HepG2 (cell line): ENCODE data around the gene TEX19. TPM values are rescaled to one million over a fixed set of nuclear protein-coding genes. Genes with fewer than 3 reads are reported as not detected.

Experiments used
- ATAC-seq: fragments of 200-7000 bp; cut with Tn5 transposase; 3 replicates; pipeline ENCODE4 v1.9.1; 2020; ENCODE audit warnings: mild to moderate bottlenecking, moderate library complexity
- BruUV-seq: library from RNA; stranded (reverse); fragments of 400-500 nt; replicated peaks from 2 replicates; lab custom pipeline; 2021; lab: Mats Ljungman, UMichigan
- CTCF ChIA-PET: fragments of 300-600 bp; formaldehyde crosslinking; extraction: SDS; loops from one replicate; lab custom pipeline; 2021; ENCODE audit warnings: low total read pairs, inconsistent platforms, low intra/inter-chr PET ratio; lab: Yijun Ruan, JAX
- POLR2A ChIA-PET: fragments of 350-600 bp; sonication (Branson Sonifier 250); formaldehyde crosslinking; loops from one replicate; lab custom pipeline; 2020; ENCODE audit warnings: antibody characterized with exemption, inconsistent platforms; lab: Yijun Ruan, JAX
- DNase-seq: peaks from one replicate; pipeline ENCODE4 v3.0.0-alpha.2; 2015; ENCODE audit warnings: low spot score
- FAIRE-seq: peaks from 3 replicates; lab custom pipeline; 2011; peaks lifted over from hg19 to GRCh38; lab: Jason Lieb, UNC
- H2AFZ ChIP-seq: one replicate; pipeline ENCODE4 v1.6.1; 2011; ENCODE audit warnings: low read length, inconsistent platforms
- H3K27ac ChIP-seq: fragments of 300-600 bp; 3 replicates; pipeline ENCODE4 v1.8.0; 2011; ENCODE audit warnings: mixed run types, mild to moderate bottlenecking, mixed read lengths, low read length, inconsistent platforms; ENCODE audit not compliant: insufficient read depth; ENCODE audit errors: extremely low read length
- H3K27me3 ChIP-seq, 2 experiments: fragments of 200-600 bp in 1 of 2; 2 replicates in 1 of 2; 3 replicates in 1 of 2; pipeline versions ENCODE4 v1.6.0 to v1.8.0; 2011; ENCODE audit warnings: low read length in 2 of 2, mild to moderate bottlenecking in 2 of 2, moderate library complexity in 2 of 2, inconsistent platforms in 1 of 2; ENCODE audit not compliant: insufficient read depth in 2 of 2, control insufficient read depth in 1 of 2
- H3K36me3 ChIP-seq, 2 experiments: fragments of 200-600 bp in 1 of 2; replicated peaks in 1 of 2; 2 replicates in 1 of 2; 3 replicates in 1 of 2; pipeline versions ENCODE4 v1.5.1 to v1.8.0; 2011; ENCODE audit warnings: low read length in 2 of 2, inconsistent platforms in 1 of 2; ENCODE audit not compliant: insufficient read depth in 2 of 2, control insufficient read depth in 1 of 2
- H3K4me1 ChIP-seq: 2 replicates; pipeline ENCODE4 v1.5.1; 2012; ENCODE audit warnings: low read length, inconsistent platforms; ENCODE audit not compliant: insufficient read depth
- H3K4me2 ChIP-seq: 2 replicates; pipeline ENCODE4 v1.6.0; 2011; ENCODE audit warnings: low read depth, low read length, inconsistent platforms
- H3K4me3 ChIP-seq, 3 experiments: fragments of 200-600 bp in 1 of 3; sonication (generic), shearing (Covaris generic) in 1 of 3; replicated peaks in 1 of 3; 2 replicates each; pipeline ENCODE4 v1.5.1; 2011 to 2016; ENCODE audit warnings: low read length in 3 of 3, inconsistent platforms in 2 of 3, low read depth in 2 of 3, mild to moderate bottlenecking in 2 of 3, control low read depth in 1 of 3, mixed read lengths in 1 of 3; ENCODE audit not compliant: insufficient read depth in 1 of 3
- H3K79me2 ChIP-seq: one replicate; pipeline ENCODE4 v1.6.1; 2011; ENCODE audit warnings: low read length, inconsistent platforms; ENCODE audit not compliant: insufficient read depth
- H3K9ac ChIP-seq: 2 replicates; pipeline ENCODE4 v1.6.0; 2011; ENCODE audit warnings: mild to moderate bottlenecking, low read depth, low read length, inconsistent platforms; ENCODE audit not compliant: insufficient read depth
- H3K9me3 ChIP-seq: 2 replicates; pipeline ENCODE4 v1.5.1; 2012; ENCODE audit warnings: mild to moderate bottlenecking, low read length
- H4K20me1 ChIP-seq: 2 replicates; pipeline ENCODE4 v1.6.0; 2011; ENCODE audit warnings: inconsistent platforms, mild to moderate bottlenecking, low read length, moderate library complexity; ENCODE audit not compliant: insufficient read depth
- ADNP ChIP-seq: sonication (generic); formaldehyde crosslinking; IDR thresholded peaks from 2 replicates; pipeline ENCODE4 v1.4.0; 2020; ENCODE audit warnings: missing genetic modification reagents
- ATF7-NPFF ChIP-seq: sonication (generic); formaldehyde crosslinking; IDR thresholded peaks from 2 replicates; pipeline ENCODE4 v1.8.1; 2023; ENCODE audit warnings: mild to moderate bottlenecking, low read depth, missing genetic modification reagents, moderate library complexity
- NFIB ChIP-seq: sonication (generic); formaldehyde crosslinking; IDR thresholded peaks from 2 replicates; pipeline ENCODE4 v1.9.0; 2021; ENCODE audit warnings: missing genetic modification reagents, mild to moderate bottlenecking, borderline replicate concordance
- TBP ChIP-seq: sonication (generic); formaldehyde crosslinking; IDR thresholded peaks from 2 replicates; pipeline ENCODE4 v1.5.0; 2020; ENCODE audit warnings: missing genetic modification reagents
- ZNF350 ChIP-seq: sonication (generic); formaldehyde crosslinking; IDR thresholded peaks from 2 replicates; pipeline ENCODE4 v1.4.0; 2020; ENCODE audit warnings: mild to moderate bottlenecking, low read depth, missing genetic modification reagents, borderline replicate concordance
- WGBS: methylation state at CpG from one replicate; pipeline ENCODE4 v1.1.6; 2017; ENCODE audit warnings: low lambda C conversion rate; 5-methylcytosine and 5-hydroxymethylcytosine counted together
- in situ Hi-C: cut with HindIII; loops from 2 replicates; pipeline ENCODE4 v1.10.0; 2017; ENCODE audit warnings: low pct_unique_long_range_greater_than_20kb; ENCODE audit not compliant: extremely low pct_ligation_motif_present
- intact Hi-C: fragments of 100-400 bp; cut with micrococcal nuclease; formaldehyde crosslinking; loops from one replicate; pipeline ENCODE4 v1.10.0; 2022; ENCODE audit not compliant: unreplicated experiment
- polyA plus RNA-seq, 8 experiments: library from polyadenylated mRNA; depleted of rRNA in 3 of 8; stranded (reverse) in 7 of 8; unstranded in 1 of 8; fragments of >200 nt; fragmentation: Illumina TruSeq in 4 of 8; extraction: Trizol in 4 of 8; gene quantifications; 2 replicates each; pipeline versions ENCODE4 v1.2.1 to v1.2.3, GENCODE V29; 2011 to 2016; ENCODE audit warnings: low read depth in 4 of 8, missing spikeins in 1 of 8, mixed read lengths in 1 of 8; ENCODE audit not compliant: insufficient read depth in 1 of 8
- total RNA-seq, 5 experiments: library from RNA; depleted of rRNA; stranded (reverse); fragments of >200 nt; fragmentation: Illumina TruSeq; extraction: Trizol; gene quantifications; 2 replicates each; pipeline ENCODE4 v1.2.3, GENCODE V29; 2016; ENCODE audit warnings: low read depth in 1 of 5
- TF ChIP-seq, protein P1 (sequence below): sonication (generic); formaldehyde crosslinking; IDR thresholded peaks from 2 replicates; pipeline ENCODE4 v1.8.1; 2023; ENCODE audit warnings: mild to moderate bottlenecking, missing genetic modification reagents
- TF ChIP-seq, protein P2 (sequence below): fragments of 450-650 bp; IDR thresholded peaks from 2 replicates; pipeline ENCODE4 v1.6.1; 2017
- TF ChIP-seq, protein P3 (sequence below): sonication (generic); formaldehyde crosslinking; IDR thresholded peaks from 2 replicates; pipeline ENCODE4 v1.5.0; 2020; ENCODE audit warnings: missing genetic modification reagents, mild to moderate bottlenecking, borderline replicate concordance
- TF ChIP-seq, protein P4 (sequence below): sonication (generic); formaldehyde crosslinking; IDR thresholded peaks from 2 replicates; pipeline ENCODE4 v1.9.0; 2021; ENCODE audit warnings: mild to moderate bottlenecking, missing genetic modification reagents

TEX19 gene
- total and polyA plus RNA-seq, 2 of the 13 experiments (the other 11 are each of a cell fraction or from before 2014, with no cell fraction given), result 1.3 to 6.0 TPM

DNA sequence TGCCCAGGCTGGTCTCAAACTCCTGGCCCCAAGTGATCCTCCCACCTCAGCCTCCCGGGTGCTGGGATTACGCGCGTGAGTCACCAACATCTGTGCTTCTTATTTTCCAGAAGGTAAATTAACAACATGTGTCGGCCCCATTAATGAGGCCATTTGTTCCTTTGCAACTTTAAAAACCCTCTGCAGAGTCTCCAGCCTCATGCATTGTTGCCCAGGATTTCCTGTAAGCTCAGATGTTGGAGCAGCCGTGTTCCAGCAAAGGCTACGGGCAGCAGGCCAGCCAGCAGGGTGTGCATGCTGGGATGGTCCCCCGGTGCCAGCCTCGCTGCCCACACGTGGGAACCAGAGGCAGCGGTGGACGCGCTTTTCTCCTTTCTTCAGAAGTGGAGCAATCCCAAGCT, 40.0 kb downstream of the TEX19 start (continued):
- TF ChIP-seq, protein P1, sequence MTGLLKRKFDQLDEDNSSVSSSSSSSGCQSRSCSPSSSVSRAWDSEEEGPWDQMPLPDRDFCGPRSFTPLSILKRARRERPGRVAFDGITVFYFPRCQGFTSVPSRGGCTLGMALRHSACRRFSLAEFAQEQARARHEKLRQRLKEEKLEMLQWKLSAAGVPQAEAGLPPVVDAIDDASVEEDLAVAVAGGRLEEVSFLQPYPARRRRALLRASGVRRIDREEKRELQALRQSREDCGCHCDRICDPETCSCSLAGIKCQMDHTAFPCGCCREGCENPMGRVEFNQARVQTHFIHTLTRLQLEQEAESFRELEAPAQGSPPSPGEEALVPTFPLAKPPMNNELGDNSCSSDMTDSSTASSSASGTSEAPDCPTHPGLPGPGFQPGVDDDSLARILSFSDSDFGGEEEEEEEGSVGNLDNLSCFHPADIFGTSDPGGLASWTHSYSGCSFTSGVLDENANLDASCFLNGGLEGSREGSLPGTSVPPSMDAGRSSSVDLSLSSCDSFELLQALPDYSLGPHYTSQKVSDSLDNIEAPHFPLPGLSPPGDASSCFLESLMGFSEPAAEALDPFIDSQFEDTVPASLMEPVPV (CRISPR knock-in tag), result no peak
- no peak for TF ChIP-seq ADNP (CRISPR knock-in tag)
- no peak for TF ChIP-seq TBP
- TF ChIP-seq, protein P2, sequence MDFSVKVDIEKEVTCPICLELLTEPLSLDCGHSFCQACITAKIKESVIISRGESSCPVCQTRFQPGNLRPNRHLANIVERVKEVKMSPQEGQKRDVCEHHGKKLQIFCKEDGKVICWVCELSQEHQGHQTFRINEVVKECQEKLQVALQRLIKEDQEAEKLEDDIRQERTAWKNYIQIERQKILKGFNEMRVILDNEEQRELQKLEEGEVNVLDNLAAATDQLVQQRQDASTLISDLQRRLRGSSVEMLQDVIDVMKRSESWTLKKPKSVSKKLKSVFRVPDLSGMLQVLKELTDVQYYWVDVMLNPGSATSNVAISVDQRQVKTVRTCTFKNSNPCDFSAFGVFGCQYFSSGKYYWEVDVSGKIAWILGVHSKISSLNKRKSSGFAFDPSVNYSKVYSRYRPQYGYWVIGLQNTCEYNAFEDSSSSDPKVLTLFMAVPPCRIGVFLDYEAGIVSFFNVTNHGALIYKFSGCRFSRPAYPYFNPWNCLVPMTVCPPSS, result no peak
- no peak for TF ChIP-seq ZNF350
- no peak for TF ChIP-seq NFIB (CRISPR knock-in tag)

DNA sequence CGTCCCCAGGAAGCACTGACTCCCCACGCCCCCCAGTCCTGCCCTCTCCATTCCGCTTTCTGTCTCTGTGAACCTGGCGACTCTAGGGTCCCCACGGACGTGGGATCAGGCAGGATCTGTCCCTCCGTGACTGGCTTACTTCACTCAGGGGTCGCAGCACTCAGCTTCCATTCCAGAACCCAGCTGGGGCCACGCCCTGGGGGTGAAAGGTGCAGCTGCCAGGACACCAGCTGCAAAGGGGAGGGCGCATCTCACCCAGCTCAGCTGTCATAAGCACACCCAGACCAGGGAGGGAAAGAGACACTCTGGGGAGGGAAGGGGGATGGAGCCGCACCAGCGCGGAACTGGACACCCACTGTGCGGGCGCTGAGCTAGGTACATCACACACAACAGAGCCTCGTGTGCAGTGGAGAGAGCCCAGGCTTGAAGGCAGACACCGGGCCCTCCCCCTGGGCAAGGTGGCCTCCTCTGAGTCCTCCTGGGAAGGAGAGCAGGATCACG, 40.6 kb downstream of the TEX19 start:
- Histone ChIP-seq H3K4me1 (peaks cover 13% of the 10 kb centered on the region), H3K9me3 (no peaks in the 10 kb centered on the region), H3K36me3 (peaks cover 20 to 23% of the 10 kb centered on the region in 2 experiments; a peak in 4 of 5 replicates), H2AFZ (no peak overlapping the region), H3K9ac (no peak overlapping the region), H3K4me3 (no peak overlapping the region), H3K27me3 (no peaks in the 10 kb centered on the region), H3K27ac (no peak overlapping the region), H3K4me2 (no peak overlapping the region), H3K79me2 (no peaks in the 10 kb centered on the region), H4K20me1 (no peaks in the 10 kb centered on the region)
- FAIRE-seq, result no peak
- no TSS peak for BruUV-seq
- intact Hi-C loops, result no loop called here
- ChIA-PET POLR2A (no interaction called here), CTCF (no interaction called here)
- 96% methylated on average over 16 of the region's 18 CpGs for WGBS
- in situ Hi-C loops, result no loop called here
- DNase-seq, result no peak
- no peak for ATAC-seq
- TF ChIP-seq ATF7-NPFF, result no peak
- TF ChIP-seq, protein P3, sequence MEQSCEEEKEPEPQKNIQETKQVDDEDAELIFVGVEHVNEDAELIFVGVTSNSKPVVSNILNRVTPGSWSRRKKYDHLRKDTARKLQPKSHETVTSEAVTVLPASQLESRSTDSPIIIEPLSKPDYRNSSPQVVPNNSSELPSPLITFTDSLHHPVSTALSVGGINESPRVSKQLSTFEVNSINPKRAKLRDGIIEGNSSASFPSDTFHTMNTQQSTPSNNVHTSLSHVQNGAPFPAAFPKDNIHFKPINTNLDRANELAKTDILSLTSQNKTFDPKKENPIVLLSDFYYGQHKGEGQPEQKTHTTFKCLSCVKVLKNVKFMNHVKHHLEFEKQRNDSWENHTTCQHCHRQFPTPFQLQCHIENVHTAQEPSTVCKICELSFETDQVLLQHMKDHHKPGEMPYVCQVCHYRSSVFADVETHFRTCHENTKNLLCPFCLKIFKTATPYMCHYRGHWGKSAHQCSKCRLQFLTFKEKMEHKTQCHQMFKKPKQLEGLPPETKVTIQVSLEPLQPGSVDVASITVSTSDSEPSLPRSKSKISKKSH (CRISPR knock-in tag), result 0 out of 2 replicates have a peak, but pooled peaks have one; percentile 15
- TF ChIP-seq, protein P4, sequence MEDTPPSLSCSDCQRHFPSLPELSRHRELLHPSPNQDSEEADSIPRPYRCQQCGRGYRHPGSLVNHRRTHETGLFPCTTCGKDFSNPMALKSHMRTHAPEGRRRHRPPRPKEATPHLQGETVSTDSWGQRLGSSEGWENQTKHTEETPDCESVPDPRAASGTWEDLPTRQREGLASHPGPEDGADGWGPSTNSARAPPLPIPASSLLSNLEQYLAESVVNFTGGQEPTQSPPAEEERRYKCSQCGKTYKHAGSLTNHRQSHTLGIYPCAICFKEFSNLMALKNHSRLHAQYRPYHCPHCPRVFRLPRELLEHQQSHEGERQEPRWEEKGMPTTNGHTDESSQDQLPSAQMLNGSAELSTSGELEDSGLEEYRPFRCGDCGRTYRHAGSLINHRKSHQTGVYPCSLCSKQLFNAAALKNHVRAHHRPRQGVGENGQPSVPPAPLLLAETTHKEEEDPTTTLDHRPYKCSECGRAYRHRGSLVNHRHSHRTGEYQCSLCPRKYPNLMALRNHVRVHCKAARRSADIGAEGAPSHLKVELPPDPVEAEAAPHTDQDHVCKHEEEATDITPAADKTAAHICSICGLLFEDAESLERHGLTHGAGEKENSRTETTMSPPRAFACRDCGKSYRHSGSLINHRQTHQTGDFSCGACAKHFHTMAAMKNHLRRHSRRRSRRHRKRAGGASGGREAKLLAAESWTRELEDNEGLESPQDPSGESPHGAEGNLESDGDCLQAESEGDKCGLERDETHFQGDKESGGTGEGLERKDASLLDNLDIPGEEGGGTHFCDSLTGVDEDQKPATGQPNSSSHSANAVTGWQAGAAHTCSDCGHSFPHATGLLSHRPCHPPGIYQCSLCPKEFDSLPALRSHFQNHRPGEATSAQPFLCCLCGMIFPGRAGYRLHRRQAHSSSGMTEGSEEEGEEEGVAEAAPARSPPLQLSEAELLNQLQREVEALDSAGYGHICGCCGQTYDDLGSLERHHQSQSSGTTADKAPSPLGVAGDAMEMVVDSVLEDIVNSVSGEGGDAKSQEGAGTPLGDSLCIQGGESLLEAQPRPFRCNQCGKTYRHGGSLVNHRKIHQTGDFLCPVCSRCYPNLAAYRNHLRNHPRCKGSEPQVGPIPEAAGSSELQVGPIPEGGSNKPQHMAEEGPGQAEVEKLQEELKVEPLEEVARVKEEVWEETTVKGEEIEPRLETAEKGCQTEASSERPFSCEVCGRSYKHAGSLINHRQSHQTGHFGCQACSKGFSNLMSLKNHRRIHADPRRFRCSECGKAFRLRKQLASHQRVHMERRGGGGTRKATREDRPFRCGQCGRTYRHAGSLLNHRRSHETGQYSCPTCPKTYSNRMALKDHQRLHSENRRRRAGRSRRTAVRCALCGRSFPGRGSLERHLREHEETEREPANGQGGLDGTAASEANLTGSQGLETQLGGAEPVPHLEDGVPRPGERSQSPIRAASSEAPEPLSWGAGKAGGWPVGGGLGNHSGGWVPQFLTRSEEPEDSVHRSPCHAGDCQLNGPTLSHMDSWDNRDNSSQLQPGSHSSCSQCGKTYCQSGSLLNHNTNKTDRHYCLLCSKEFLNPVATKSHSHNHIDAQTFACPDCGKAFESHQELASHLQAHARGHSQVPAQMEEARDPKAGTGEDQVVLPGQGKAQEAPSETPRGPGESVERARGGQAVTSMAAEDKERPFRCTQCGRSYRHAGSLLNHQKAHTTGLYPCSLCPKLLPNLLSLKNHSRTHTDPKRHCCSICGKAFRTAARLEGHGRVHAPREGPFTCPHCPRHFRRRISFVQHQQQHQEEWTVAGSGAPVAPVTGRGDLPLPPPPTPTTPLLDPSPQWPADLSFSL (CRISPR knock-in tag), result no peak
